ENCODE data around the gene ALKBH3.

GRCh38 chr11:43835104-43835503 is 45.5 kb upstream of the ALKBH3 start:
- TF ChIP-seq POLR2A (IDR thresholded peaks at IDR 0.05) = no peak
- no peak for TF ChIP-seq CTCF (IDR thresholded peaks at IDR 0.05)

Measured in heart left ventricle (tissue), 13 donors.